ENCODE data around the gene BAIAP2.
"Not testable (repeated sequence)": the region's sequence is repeated elsewhere in the genome, so short reads cannot be mapped to it uniquely, and the experiment has no call there.

The BAIAP2 gene

DNA sequence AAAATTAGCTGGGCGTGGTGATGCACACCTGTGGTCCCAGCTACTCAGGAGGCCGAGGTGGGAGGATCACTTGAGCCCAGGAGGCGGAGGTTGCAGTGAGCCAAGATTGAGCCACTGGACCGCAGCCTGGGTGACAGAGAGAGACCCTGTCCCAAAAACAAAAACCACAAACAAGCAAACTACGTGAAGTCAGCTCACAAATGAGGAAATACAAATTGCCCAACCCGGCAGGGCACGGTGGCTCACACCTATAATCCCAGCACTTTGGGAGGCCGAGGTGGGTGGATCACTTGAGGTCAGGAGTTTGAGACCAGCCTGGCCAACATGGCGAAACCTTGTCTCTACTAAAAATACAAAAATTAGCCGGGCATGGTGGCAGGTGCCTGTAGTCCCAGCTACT, 111.3 kb downstream of the BAIAP2 start:
- not testable (repeated sequence) for DNase-seq

DNA sequence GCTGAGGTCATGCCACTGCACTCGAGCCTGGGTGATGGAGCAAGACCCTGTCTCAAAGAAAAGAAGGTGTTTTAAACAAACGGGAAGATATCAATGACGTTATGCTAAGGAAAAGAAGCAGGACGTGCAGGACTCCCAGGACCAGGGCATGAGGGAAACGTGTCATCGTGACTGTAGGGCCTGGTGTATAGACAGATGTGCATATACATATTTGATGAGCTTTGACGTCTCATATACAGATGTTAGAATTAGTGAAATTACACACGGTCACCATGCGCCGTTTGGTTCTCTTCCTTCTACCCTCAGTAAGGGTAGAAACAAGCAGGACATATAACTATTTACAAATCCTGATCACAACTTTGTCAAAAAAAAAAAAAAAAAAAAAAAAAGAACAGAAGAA, 112.8 kb downstream of the BAIAP2 start:
- DNase-seq = no peak

DNA sequence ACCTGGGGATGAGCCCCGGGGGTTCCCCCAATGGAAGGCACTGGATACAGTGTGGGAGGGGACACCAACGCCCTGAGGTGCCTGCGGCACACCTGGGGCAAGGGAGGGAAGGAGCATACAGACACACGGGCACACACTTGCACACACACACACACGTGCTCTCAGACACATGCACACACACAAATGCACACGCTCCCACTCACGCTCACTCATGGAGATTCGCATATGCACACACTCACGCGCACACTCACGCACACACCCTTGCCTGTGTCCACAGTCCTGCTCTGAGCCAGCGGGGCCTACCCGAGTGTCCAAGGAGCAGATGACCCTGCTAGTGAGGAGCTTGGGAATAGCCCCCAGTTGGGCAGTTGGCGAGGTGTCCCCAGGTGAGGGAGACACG, 113.6 kb downstream of the BAIAP2 start:
- DNase-seq = no peak

DNA sequence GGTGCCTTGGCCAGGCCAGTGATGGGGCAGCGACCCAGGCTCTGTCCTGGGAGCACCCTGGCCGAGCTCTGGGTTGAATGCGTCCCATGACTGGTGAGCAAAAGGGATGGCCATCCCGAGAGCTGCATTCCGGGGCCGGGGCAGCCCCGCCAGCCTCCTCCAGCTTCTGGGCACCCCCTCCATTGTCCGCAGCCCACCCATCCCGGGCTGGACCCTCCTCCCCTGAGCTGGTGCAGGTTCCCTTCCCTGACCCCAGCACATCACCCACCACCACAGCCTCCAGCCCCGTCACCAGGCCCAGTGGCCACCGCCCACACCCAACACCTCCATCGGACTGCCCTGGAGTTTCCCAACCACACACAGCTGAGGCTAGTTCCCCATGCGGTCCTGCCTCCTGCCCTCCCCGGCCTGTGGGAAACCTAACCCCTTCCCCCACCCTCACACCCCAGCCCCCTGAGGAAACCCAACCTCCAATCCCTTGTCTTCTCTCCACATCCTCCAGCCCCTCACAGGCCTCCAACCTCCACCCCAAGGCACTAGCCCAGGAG, 114.1 kb downstream of the BAIAP2 start:
- no peak for DNase-seq

DNA sequence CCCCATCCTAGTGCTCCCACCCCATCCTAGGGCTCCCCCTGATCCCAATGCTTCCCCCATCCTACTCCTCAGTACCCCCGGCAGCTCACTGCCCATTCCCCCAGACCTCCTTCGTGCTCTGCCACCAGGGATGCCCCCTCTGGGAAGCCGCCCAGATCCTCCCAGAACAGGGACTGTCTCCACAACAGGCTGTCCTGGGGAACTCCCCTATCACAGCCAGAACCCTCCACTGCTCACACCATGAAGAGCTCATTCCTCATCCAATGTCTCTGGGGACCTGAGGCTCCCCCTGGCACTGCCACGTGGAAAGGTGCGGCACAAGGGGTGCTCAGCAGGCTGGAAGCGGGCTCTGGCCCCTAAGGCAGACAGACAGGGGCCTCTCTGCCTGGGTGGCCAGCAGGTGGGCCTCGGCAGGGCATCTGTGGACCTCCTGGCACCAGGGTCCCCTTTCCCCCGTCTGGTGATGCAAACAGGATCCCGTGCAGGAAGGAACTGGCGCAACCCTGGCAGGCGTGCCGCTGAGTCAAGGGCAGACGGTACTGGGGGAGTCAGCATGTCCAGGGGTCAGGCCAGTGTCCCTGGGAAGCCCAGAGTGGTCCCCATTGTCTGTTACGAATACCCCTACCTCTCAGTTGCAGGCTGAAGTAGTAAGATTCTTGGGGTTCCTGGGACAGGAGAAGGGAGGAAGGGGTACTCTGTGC, 115.6 kb downstream of the BAIAP2 start:
- DNase-seq = no peak

DNA sequence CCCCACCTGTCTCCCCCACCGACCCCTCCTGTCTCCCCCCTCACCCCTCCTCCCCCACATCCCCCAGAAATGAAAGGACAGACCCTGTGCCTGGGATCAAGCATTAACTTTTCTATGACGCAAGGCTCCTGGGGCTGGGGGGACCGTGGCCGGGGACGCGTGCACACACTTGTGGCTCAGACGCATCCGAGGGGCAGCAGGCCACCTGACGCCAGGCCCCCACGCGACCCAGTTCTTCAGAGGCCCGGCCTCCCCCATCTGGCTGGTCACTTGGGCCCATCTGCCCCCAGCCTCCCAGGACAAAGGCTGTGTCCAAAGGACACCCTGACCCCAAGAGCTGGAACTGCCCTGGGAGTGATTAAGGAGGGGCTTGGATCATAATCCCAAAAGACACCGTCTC, 116.3 kb downstream of the BAIAP2 start:
- no peak for DNase-seq

DNA sequence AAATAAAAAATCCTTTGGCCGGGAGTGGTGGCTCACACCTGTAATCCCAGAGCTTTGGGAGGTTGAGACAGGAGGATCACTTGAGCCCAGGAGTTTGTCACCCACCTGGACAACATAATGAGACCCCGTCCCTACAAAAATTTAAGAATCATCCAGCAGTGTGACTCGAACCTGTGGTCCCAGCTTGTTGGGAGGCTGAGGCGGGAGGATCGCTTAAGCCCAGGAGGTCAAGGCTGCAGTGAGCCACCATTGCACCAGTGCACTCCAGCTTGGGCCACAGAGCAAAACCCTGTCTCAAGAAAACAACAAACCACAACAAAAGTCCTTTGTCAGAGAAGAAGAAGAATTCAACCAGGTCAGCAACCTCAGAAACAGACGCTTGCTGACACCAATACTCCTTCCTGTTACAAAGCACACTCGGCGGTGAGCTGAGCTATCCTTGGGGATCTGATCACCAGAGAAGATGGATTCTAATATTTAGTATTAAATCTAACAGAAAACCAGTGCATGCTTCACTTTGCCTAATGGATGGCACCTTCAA, 117.4 kb downstream of the BAIAP2 start:
- no peak for DNase-seq

DNA sequence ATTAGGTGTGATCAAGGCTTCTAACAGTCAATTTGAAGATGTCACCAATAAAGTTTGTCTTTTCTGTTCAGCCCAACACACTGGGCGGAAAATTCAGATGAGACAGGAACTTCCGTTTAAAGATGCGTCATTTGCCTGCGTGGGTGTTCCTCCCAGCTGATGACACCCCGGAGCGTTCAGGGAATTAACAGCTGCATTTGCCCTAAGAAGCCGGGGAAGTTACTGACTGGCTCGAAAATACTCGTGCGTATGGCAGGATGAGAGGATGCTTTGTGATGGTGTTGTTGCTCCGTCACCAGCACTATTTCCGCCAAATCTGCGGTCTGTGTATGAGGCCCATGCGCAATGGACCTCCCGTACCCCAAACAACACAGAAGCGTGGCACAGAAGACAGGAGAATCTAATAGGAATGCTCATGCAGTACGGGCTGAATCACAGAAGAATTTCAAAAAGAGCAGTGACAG, 118.4 kb downstream of the BAIAP2 start:
- DNase-seq = no peak

DNA sequence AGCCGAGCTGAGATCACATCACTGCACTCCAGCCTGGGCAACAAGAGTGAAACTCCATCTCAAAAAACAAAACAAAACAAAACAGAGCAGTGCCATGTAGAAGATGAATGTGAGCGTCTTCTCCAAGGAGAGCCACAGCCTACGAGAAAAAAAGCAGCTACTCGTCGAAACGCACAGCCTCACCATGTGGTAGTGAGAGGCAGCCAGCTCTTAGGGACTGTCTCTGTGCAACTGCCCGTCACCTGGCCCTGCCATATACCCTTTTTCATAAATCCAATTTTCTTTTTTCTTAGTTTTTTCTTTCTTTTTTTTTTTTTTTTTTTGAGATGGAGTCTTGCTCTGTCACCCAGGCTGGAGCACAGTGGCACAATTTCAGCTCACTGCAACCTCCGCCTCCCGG, 119.1 kb downstream of the BAIAP2 start:
- DNase-seq = not testable (repeated sequence)

DNA sequence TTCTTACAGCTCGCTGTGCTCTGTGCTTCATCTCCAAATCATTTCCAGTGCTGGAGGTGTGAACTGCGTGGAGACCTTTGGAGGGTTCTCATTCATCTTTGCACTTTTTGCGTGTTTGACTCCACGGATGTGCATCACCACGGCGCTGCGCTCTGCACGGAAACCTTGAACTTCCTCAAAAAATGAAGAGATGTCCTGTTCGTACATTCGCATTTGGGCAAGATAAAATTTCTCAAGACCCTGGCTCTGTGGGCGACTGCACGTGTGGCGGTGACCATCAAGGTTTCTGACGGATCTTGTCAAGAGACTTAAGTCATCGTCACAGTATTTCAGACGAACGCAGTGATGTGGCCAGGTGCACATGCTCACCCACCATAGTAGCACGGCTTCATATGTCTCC, 120.0 kb downstream of the BAIAP2 start:
- DNase-seq = no peak

DNA sequence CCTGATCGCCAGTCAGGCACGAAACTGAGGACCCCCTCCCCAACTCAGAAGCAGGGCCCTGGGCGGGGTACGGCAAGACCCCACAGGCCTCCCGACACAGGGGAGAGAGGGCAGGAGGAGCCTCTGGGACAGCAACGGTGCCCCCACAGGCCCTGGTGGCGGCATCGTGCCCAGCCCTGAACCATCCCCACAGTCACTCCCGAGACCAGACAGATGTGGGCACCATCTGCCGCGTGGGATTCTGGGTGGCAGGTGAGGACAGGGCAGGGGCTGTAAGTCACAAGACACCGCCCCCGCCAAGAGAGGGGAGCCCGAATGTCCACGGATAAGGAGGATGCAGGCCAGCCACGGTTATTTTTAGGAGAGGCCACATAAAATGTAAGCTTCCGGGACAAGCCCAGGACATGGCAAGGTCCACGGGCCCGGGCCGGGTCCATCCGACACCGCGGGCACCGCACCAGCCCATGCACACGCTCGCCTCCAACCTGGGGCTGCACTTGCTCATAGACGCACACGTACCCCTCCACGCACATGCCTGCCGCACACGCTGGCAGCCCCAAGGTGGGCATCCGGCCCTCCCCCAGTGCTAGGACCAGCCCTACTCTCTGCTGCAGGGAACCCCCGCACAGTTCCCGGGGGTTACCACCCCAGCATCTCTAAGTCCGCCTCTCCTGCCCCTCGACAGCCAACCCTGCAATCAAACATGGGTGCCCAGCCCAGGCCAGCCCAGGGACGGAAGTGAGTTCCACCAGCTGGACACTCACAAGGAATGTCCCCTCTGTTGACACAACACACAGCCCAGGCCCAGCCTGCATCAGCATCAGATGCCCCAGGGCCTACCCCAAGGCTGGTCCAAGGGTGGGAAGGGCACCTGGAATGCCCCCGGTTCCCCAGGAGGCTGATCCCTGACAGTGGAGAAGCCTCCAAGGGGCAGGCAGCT, 122.2 kb downstream of the BAIAP2 start:
- no peak for DNase-seq

DNA sequence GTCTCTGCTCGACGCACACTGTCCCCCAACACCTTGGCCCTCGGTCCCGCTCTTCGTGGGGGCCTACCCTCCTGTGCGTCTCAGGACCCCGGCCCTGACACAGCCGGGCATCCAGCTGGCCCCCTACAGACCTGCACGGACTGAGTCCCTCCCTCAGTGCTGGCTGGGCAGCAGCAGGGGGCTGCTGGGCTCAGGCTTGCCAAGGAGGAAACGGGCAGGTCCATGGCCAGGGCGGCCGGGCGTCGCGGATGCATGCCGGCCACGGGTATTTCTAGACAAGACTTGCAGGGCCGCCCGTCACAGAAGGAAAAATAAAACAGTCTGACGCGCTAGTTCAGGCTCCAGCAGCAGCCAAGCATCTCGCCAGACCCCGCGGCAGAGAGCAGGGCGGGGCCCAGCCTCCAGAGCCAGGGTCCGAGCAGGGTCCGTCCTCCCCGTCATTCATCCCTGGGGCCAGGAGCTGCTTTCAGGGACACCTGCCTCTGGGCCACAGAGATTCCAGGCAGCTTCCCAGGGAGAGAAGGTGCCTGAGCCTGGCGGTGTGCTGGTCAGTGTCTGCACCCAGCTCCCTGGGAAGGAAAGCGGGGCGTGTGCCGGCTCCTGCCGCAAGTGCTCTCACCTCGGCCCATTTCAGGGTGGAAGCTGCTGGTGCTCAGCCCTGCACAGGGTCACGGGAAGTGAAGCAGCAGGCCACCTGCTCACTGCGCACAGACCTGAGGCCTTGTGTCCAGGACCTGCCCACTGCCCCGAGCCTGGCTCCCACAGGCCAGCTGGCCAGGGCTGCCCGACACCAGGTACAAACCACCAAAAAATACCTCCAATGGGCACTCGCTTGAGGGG, 123.1 kb downstream of the BAIAP2 start:
- DNase-seq = no peak

DNA sequence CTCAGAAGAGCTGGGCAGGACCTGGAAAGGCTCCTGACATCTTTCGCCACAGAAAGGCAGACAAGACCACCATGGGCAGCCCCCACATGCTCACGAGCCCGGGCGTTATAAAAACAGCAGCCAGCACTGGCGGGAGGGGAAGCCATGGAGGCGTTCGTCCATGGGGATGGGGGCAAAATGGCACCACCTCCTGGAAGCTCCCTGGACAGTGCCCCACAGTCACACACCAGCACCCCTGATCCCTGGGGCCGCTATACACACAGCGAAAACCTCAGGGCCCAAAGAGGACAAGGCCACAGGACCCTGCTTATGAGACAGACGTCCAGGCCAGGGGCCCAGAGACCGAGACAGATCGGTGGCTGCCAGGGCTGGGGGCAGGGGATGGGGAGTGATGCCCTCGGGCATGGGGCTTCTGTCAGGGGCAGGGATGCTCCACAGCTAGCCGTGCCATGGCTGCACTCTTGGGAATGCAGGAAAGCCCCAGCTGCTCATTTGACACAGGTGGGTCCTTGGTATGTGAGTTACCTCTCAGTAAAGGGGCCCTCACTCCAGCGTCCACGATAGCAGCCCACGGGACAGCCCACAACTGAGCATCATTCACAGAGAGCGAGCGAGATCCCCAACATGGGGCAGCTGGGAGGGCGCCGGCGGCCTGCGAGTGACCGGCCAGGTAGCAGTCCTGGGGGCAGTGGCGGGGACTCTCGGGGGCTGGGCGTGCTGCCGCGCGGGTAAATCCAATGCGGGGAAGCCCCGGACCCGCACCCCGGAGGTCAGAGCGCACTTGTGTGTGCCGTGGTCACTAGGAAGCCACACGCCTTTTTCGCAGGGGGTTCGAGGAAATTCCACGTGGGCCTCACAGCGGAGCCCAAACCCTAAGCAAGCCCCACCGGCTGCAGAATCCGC, 124.0 kb downstream of the BAIAP2 start:
- DNase-seq = no peak

DNA sequence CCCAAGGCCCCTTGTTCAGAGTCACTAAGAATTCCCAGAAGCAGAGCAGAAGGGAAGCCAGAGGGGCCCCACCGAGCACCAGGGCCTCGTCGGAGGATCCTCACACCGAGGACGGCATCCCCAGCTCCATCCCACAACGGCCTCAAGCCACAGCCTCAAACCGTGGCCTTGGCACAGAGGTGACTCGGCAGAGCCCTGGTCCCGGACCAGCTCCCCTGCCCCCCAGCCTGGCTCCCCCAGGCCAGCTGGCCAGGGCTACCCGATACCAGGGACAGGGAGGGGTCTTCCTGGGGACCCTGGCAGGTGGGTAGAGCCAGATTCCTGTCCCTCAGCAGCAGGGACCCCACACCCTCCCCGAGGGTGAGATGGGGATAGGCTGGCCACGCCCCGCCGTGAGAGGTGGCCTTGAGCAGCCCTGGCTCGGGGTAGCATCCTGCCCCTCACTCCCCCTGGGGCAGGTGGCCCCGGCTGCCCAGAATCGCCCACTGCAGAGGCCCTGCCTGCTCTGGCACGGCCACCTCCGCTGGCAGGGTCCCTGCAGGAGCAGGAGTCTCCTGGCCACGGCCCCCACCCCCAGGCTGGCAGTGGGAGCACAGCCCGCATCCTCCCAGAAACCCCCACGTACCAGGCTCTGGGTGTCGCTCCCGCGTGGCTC, 124.8 kb downstream of the BAIAP2 start:
- no peak for DNase-seq

DNA sequence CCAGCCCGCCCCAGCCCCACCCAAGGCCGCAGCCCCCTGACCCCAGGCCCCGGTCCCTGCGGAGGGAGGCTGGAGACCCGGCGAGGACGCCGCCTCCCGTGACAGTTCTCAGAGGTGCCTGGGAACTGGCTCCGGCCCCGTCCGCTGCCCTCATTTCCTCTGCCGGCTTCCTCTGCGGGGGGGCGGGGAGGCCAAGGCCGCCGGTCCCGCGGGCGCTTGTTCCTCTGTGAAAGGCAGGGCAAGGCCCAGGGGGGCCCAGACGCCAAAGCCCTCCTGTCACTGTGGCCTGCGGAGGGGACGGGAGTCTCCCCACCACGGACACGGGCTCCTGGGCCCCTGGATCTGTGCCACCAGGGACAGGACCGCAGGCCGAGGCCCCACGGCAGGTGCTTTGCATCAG, 125.4 kb downstream of the BAIAP2 start:
- no peak for DNase-seq

DNA sequence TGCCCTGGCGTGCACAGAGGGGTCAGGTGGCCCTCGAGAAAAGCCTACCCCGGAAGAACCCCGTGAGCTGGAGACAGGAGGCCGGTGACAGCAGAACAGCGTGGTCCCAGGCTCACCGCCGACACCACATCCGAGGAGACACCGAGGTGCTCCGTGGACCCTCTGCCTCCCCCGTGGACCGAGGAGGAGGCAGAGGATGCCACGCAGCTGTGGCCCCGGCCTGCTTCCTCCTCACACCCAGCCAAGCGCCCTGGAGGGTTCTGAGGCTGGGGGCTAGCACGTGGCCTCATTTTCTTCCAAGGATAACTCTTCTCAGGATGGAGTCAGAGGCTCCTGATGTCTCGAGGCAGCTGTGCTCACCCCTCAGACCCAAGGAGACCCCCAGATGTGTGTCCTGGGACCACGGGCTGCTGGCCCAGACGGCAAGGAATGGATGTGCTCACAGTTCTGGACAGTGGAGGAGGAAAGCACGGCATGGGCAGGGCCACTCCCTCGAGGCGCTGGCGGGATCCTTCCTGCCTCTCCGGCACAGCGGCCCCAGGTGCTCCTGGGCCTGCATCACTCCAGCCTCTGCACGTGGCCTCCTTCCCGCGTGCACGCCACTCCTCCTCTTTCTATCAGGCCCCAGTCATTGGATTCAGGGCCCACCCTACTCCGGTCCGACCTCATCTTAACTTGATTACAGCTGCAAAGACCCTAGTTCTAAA, 125.9 kb downstream of the BAIAP2 start:
- no peak for DNase-seq

DNA sequence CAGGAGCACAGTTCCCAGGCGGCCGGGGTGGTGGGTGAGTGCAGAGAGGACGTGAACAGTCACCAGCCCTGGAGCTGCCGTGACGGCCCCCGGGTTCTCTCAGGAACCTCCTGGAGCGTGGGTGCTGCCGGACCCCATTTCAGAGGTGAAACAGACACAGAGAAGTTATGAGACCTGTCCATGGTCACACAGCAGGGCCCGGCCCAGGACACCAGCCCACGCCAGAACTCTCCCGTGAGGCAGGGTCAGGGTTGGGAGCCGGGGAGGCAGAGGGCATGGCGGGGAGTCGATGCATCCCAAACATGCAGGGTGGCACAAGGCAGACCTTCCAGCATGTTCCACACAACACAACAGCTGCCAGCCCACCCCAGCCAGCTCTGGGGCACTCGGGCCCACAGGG, 126.6 kb downstream of the BAIAP2 start:
- no peak for DNase-seq

DNA sequence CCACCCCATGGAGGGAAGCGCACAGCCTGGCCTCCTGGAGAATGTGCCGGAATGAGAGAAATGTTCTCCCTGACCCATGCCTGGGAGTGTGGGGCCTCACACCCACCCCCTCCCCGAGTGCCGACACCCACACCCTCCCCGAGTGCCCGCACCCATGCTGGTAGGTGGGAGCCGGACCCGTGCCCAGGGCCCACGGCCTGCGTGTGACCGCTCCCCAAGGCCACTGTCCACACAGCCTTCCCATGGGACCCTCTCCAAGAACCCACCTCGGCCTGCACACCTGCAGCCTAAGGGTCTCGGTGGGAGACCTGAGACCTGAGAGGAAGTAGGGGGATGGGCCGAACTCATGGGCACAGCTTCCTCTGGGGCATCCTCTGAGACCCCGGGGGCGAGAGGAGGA, 127.0 kb downstream of the BAIAP2 start:
- no peak for DNase-seq

DNA sequence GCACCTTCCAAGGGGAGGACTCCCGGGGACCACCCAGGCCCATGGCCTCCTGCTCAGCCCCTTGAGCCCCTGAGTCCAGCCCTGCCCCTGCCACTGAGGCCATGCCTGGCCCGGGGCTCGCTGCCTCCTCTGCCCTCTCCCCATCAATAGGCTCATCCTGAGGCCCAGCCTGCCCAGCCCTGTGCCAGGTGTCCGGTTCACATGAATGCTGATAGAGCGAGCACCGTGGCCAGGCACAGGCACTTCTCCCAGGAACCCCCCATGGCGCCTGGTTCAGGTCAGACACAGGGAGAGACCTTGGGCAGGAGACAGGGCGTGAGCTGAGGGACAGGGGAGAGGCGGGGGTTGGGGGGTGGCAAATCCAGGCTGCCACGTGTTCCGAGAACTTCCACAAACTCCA, 127.5 kb downstream of the BAIAP2 start:
- DNase-seq = no peak

DNA sequence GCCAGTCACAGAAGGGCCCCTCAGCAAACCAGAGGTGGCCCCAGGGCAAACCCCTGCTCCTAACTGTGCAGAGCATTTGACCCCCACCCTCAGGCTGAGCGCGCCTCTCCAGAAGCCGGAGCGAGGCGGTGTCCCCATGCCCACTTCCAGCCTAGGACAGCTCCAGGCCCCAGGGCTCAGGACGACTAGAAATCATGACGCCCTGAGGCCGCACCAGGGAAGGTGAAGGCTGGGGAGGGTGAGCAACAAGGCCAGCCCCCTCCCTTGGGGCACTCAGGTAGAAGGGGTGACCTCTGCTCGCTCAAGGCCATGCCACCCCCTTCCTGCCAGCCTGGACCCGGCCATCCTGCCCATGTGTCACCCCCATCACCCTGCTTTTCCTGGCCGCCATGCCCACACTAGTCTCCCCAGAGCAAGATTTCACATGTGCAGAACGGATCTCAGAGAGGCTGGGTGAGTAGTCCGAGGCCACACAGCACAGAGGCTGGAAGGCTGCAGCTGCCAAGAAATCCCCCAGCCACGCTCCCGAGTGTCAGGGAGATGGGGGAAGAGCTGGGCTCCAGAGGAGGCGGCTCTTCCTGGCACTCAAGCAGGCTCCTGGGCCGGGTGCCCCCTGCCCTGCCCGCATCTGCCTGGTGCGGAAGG, 128.2 kb downstream of the BAIAP2 start:
- no peak for DNase-seq
